ENCODE results near the gene UNC93B1.

DNA sequence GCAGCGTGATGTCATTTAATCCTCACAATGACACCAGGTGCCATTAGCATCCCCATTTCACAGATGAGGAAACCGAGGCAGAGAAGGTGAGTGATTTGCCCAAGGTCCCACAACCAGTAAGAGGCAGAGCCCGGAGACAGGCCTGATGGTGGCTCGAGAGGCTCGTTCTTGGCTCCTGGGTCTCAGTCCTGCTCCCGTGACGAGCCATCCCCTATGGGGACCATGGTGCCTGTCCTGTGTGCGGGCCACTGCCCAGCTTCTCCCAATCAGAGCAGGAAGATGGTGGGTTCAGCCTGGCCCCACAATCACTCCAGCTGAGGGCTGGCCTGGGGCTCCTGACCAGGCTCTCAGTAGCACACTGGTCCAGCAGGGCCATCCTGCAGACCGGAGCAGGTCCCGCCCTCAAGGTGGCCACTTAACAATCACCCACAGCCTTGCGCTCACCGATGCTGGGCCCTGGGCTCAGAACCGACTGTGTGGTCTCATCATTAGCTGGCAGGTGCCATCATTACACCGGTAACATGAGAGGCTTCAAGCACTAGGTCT, 9.8 kb upstream of the UNC93B1 start:
- TF ChIP-seq, protein P1, sequence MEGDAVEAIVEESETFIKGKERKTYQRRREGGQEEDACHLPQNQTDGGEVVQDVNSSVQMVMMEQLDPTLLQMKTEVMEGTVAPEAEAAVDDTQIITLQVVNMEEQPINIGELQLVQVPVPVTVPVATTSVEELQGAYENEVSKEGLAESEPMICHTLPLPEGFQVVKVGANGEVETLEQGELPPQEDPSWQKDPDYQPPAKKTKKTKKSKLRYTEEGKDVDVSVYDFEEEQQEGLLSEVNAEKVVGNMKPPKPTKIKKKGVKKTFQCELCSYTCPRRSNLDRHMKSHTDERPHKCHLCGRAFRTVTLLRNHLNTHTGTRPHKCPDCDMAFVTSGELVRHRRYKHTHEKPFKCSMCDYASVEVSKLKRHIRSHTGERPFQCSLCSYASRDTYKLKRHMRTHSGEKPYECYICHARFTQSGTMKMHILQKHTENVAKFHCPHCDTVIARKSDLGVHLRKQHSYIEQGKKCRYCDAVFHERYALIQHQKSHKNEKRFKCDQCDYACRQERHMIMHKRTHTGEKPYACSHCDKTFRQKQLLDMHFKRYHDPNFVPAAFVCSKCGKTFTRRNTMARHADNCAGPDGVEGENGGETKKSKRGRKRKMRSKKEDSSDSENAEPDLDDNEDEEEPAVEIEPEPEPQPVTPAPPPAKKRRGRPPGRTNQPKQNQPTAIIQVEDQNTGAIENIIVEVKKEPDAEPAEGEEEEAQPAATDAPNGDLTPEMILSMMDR (conservative IDR thresholded peaks at IDR 0.05; ENCODE audit: low read length), result no peak
- TF ChIP-seq EZH2phosphoT487 (IDR thresholded peaks at IDR 0.05; ENCODE audit: borderline replicate concordance), result no peak

Measured in Loucy (cell line).